HG03060 (cell line): ENCODE data around the gene ATF6.

Experiments used
- ATAC-seq: cut with Tn5 transposase; IDR thresholded peaks from one replicate; pipeline ENCODE4 v1.9.1; 2021; ENCODE audit warnings: low read depth, moderate number of reproducible peaks; ENCODE audit not compliant: unreplicated experiment

Gene ATF6

DNA sequence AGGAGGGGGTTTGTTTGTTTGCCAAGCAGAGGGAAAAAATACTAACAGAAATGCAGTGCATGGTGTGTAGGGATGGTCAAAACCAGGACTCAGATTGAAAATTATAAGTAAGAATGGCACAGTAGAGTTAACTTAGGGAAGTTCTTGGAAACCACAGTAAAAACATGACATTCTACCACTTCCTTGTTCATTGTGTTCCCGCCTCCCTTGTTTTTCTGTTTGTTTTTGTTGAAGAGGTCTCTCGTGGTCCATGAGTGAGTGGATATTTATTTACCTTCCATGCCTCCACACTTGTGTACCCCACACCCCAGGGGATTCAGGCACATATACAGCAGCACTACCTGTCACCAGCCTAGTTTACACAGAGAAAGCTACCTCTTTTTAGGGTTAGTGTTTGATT is 187.9 kb downstream of the ATF6 start:
- ATAC-seq = no peak

DNA sequence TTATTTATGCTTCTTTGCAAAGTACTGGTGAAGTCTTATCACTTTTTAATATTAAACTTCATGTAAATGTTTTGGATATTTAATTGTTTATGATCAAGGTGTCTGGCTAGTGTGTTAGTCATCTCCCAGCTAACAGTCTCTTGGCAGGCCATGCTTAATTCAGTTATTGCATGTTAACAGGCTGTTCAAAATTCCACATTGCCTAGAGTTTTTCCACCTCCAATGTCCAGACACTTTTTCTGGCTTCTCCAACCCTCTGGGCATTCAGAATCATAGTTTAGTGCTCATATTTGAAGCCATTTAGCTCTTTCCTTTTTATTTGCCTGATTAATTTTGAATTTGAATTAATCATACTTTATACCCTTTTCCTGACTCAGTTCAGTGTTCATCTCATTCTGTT is 188.3 kb downstream of the ATF6 start:
- ATAC-seq = no peak

DNA sequence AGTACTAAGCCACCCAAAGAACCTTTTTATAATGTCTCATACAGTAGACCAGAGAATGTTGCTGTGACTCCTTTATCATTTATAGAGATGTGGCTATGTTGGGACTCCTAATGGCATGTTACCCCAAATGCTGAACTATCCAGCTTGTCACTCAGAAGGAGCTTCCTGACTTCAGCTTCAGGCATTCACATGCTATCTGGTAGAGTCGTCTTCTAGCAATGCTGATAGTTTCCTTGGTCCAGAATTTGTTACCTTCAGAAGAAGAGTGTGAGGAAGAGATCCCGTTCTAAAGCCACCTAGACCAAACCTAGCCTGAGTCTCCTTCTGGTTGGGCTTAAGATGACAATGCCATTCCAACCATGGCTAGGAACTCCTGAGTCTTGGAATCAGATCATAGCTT is 189.5 kb downstream of the ATF6 start:
- no peak for ATAC-seq

DNA sequence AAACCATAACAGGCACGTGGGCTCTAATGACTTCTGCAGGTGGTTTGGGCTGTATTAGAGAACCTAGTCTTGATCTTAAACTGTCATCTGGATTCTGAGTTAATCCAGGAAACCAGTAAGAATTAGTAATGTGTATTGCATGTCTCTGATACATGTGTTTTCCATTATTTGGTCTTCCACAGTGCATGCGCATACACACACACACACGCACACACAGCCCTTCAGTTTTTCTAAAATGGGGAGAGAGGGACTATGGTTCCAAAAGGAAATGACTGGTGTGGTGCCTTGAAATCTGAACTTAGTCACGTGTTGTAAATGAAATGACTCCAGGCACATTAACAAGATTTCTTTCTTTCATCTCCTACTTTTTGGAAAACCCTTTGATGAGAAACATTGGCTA is 190.0 kb downstream of the ATF6 start:
- ATAC-seq = no peak

DNA sequence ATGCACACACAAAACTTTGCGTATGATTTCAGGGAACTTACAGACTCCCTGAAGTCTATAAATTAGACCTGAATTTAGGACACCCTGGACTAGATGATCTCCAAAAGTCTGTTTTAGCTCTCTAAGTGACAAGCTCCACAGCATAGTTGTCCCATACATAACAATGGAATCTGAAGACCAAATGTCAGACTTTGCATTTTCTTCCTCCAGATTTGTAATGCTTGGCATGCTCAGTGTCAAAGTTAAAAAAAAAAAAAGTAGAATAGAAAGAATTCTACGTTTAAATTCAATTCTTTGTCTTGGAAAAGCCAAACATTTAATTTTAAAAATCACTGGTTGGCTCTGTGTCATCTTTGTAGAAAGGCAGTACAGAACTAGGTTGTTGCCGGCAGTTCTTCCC is 190.8 kb downstream of the ATF6 start:
- no peak for ATAC-seq

DNA sequence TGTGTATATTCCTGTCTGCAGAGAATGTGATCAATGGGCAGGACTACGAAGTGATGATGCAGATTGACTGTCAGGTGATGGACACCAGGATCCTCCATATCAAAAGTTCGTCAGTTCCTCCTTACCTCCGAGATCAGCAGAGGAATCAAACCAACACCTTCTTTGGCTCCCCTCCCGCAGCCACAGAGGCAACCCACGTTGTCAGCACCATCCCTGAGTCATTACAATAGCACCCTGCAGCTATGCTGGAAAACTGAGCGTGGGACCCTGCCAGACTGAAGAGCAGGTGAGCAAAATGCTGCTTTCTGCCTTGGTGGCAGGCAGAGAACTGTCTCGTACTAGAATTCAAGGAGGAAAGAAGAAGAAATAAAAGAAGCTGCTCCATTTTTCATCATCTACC is 192.3 kb downstream of the ATF6 start:
- ATAC-seq = no peak

DNA sequence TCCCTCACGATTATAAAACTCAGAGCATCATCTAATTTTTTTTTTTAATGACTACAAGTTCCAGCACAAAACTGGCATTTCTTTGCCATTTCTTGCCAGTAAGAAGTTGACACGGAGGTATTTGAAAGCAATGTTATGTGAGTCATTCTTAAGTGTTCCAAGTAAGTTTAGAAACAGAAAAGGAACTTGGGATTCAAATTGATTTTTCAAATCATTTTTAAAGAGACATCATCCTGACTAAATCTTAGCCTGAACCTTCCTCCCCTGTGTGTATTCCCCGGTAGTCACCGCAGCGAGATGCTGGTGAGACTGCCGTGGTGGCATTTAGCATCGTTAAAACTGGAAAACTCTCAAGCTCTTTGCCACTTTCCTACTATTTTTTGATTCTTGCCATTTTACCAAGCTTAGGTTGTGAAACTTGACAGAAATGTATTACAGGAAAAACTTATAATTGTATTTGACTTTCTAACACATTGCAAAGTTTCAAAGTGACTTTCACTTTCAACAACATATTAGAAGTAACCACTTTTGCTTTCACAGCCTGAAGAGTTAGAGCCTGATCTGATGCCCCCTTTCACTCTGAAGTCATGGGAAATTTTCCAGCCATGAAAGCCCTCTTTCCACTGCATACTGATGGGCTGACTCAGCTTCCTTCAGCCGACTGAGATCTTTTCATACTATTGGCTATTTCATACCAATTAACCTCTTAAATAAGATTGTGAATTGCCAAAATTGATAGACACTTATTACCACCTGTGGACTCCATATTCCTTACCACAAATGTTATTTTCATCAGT is 196.2 kb downstream of the ATF6 start:
- peak; percentile 70 for ATAC-seq

- ATAC-seq = no peak
Observed at GRCh38 chr1:161966067-161966466, 199.9 kb downstream of the ATF6 start.

GRCh38 chr1:161970036-161970435 is 203.9 kb downstream of the ATF6 start:
- ATAC-seq = no peak

DNA sequence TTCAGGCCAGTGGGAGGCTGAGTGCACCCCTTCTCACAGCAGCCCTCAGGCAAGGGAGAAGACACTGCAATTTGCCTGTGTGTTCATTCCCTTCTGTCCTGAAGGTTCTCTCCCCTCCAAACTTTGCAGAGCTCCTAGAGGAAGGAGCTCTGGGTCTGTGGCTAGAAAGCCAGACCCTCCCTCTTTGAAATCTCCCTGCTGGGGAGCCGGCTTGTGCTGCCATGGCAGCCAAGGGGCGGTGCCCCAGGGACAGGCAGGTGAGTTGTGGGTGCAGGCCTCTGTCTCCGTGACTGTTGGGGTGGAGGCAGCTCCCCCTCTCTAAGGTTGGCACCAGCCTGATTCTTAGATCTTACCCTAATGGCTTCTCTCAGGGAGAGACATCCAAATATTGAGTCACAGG is 204.5 kb downstream of the ATF6 start:
- ATAC-seq = no peak

GRCh38 chr1:161972828-161973227 is 206.7 kb downstream of the ATF6 start:
- ATAC-seq = no peak

DNA sequence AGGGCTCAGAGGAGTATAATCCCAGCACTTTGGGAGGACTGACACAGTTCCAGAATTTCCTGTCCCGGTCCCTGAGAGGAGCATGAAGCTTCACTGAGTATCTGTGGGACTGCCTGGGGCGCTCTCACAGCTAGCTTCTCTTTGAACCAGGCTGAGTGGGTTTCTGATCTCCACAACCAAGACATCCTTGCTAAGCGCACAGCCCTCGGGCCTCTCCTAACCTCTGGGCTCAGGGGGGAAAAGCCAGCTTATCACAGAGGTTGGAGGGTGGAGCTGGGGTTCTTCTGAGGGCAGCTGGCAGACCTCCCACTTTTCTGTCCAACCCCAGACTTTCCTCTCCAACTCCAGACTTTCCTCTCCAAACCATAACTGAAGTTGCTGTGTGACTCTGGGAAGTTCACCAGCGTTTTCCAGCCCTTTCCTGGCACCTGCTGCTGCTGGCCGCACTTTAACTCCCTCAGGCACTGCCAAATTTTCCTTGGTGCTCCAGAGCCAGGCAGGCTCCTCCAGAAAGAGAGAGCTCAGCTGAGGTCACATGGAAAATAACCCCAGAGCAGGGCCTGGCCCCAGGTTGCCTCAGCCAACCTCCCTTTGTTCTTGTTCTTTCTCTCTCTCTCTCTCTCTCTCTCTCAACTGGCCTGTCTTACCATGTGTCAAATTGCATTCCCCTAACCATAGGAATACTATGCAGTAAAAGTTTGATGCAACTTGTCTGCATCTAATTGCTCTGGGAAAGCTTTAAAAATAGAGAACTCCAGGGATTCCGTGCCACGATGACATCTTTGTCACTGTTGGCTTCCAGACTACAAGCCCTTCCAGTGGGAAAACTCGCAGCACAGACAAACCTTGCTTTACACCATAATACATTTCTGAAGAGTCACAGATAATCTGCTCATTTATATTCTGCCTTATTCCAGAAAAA is 208.1 kb downstream of the ATF6 start:
- no peak for ATAC-seq

GRCh38 chr1:161978011-161978790 is 212.1 kb downstream of the ATF6 start:
- ATAC-seq = no peak

- no peak for ATAC-seq
Observed at GRCh38 chr1:161981126-161981525, 215.0 kb downstream of the ATF6 start.

- ATAC-seq = no peak
Observed at GRCh38 chr1:161981735-161982506, 215.8 kb downstream of the ATF6 start.

- no peak for ATAC-seq
Observed at GRCh38 chr1:161982507-161982895, 216.4 kb downstream of the ATF6 start.

DNA sequence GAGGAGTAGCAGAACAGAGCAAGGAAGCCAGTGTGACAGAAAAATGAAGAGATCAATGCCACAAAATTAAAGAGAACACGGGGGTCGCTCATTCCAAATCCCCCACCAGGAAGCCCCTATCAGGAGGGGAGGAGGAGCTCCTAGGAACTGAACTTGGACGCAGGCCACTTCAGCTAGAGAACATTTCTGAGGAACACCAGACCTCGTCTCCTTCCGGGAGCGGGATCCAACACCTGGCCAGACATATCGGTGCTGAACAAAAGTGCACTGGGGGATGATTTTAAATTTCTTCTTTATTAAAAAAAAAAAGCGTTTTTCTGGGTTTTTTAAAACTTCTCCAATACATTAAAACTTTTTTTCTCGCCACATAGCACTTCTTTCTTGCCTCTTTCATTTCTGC is 216.8 kb downstream of the ATF6 start:
- ATAC-seq = no peak

DNA sequence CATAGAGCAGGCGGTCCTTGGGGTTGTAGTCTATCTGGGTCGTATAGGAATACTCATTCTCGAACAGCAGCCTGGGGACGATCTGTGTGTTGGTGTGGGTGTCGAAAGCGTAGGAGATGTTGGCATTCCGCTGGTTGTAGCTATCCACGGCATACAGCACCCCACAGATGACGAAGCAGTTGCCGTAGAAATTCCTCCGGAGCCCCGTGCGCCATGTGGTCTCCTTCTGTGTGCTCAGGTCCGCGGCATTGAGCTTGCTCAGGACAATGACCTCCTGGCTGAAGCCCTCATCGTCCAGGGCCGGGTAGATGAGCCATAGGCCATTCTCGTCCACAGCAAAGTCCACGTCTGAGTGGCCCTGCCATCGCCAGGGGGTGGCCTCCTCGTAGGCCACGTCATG is 217.6 kb downstream of the ATF6 start:
- ATAC-seq = no peak

GRCh38 chr1:161985301-161985822 is 219.2 kb downstream of the ATF6 start:
- ATAC-seq = no peak

- ATAC-seq = no peak
Observed at GRCh38 chr1:161986328-161986727, 220.2 kb downstream of the ATF6 start.
